GM18517 (cell line): ENCODE results near the gene ASAP2.

Source experiments
- ATAC-seq: cut with Tn5 transposase; IDR thresholded peaks from one replicate; pipeline ENCODE4 v1.9.1; 2021; ENCODE audit warnings: mild to moderate bottlenecking, moderate library complexity; ENCODE audit not compliant: unreplicated experiment

The ASAP2 gene

GRCh38 chr2:9179572-9180201 lies 26.9 kb upstream of the ASAP2 start:
- no peak for ATAC-seq

GRCh38 chr2:9184361-9184760 lies 22.3 kb upstream of the ASAP2 start:
- ATAC-seq: no peak

- no peak for ATAC-seq
These were observed 18.9 kb upstream of the ASAP2 start for GRCh38 chr2:9187620-9188214.

- ATAC-seq: no peak
These were observed 17.8 kb upstream of the ASAP2 start for GRCh38 chr2:9188823-9189222.

GRCh38 chr2:9189901-9190300 lies 16.7 kb upstream of the ASAP2 start:
- ATAC-seq: no peak

GRCh38 chr2:9191041-9191481 lies 15.6 kb upstream of the ASAP2 start:
- no peak for ATAC-seq

GRCh38 chr2:9192712-9193111 lies 13.9 kb upstream of the ASAP2 start:
- no peak for ATAC-seq

GRCh38 chr2:9194352-9194751 lies 12.3 kb upstream of the ASAP2 start:
- ATAC-seq: no peak

- no peak for ATAC-seq
These were observed 10.0 kb upstream of the ASAP2 start for GRCh38 chr2:9196637-9197036.

- ATAC-seq: no peak
These were observed 8.7 kb upstream of the ASAP2 start for GRCh38 chr2:9197916-9198315.

GRCh38 chr2:9199716-9200632 lies 6.6 kb upstream of the ASAP2 start:
- no peak for ATAC-seq

GRCh38 chr2:9200633-9201015 lies 6.0 kb upstream of the ASAP2 start:
- ATAC-seq: no peak

GRCh38 chr2:9201185-9201891 lies 5.3 kb upstream of the ASAP2 start:
- no peak for ATAC-seq

- ATAC-seq: no peak
These were observed 3.6 kb upstream of the ASAP2 start for GRCh38 chr2:9203006-9203405.

GRCh38 chr2:9203876-9204275 lies 2.7 kb upstream of the ASAP2 start:
- no peak for ATAC-seq

- no peak for ATAC-seq
These were observed 1.7 kb upstream of the ASAP2 start for GRCh38 chr2:9204939-9205338.

- no peak for ATAC-seq
These were observed 1.1 kb upstream of the ASAP2 start for GRCh38 chr2:9205486-9205885.

- no peak for ATAC-seq
These were observed 504 bp downstream of the ASAP2 start for GRCh38 chr2:9206991-9207640.

GRCh38 chr2:9207641-9208311 lies 1.2 kb downstream of the ASAP2 start:
- no peak for ATAC-seq

- ATAC-seq: no peak
These were observed 2.3 kb downstream of the ASAP2 start for GRCh38 chr2:9208875-9209274.
